ENCODE data around the gene MACROD2.

MACROD2 gene

GRCh38 chr20:14064333-14064732 is 69.0 kb downstream of the MACROD2 start:
- no peak for DNase-seq

DNA sequence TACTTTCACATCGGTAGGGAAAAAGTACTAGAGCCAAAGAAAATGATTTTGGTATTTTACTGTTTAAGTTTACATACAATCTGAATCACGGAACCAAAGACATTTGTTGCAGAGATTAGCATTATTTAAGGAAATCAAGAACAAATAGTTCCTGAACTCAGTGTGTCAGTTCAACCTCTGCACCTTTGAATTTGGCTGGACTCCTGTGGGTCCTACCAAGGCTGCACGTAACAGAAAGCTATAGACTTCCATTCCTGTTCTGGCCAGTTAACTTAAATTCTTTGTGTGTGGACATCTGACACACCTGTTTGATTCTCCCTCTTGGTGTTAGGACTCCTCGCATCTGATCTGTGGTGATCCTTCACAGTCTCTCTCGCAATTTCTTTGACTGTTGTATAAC is 69.6 kb downstream of the MACROD2 start:
- no peak for DNase-seq

DNA sequence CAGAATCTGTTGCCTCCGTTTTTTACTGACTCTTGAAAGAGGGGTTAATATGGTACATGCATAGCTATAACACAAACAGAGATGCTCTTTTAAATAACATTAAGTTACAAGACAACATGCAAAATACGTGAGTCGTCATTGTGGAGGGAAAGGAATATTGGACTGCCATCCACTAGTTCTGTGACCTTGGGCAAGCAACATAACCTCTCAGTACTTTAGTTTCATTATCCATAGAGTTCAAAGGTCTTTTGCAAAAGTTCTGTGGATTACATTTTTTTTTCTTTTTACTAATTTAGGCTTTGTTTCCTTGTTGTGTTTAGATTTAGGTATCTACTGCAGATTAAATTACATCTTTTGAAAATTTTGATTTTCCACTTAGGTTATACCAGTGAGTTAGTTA is 70.5 kb downstream of the MACROD2 start:
- DNase-seq = no peak

GRCh38 chr20:14067603-14068002 is 72.3 kb downstream of the MACROD2 start:
- no peak for DNase-seq

DNA sequence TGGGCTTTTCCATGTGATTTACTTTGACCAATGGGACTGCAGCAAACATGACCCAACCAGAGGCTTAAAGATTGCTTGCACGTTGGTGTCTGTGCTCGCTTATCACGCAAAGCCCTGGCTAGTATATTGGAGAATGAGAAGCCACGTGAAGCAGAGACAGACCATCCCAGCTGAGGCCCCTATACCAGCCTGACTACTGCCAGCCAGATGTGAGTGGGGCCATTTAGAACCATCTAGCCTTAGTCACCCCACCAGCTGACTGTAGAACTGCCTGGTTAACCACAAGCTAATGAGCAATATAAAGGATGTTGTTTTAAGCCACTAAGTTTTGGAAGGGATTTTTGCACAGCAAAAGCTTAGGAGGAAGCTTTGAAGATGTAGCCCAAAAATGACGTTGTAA is 74.5 kb downstream of the MACROD2 start:
- DNase-seq = no peak

DNA sequence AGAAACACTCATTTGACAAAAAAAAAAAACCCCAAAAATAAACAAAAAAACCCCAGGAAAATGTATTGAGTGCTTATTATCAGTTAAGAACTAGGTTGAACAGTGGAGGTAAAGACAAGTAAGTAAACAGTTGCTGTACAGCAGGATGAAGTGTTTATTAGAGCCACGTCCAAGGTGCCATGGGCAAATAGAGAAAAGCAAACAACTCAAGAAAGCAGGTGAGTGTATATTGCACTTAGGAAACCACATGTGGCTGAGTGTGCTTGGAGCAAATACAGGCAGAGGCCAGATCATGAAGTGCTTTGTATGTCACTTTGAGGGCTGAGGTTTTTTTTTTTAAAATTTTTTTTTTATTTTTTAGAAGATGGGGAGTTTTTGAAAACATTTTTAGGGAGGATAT is 98.3 kb downstream of the MACROD2 start:
- DNase-seq = no peak

DNA sequence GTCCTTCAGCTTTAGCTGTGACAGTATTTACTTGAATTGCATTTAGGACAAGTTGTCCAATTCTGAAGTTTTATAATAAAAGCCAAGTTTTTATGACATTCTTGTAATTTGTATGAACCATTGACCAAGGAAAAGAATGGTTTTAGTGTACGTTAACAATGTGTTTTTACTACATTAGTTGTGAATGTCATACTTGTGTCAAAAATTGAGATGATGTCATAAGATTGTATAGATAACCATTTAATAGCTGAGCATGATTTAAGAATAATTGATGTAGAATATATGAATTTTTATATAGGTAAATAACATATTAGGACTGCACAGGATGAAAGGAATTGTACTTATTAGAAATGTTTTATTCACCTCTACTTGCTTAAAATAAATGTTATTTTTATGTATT is 102.9 kb downstream of the MACROD2 start:
- DNase-seq = no peak

DNA sequence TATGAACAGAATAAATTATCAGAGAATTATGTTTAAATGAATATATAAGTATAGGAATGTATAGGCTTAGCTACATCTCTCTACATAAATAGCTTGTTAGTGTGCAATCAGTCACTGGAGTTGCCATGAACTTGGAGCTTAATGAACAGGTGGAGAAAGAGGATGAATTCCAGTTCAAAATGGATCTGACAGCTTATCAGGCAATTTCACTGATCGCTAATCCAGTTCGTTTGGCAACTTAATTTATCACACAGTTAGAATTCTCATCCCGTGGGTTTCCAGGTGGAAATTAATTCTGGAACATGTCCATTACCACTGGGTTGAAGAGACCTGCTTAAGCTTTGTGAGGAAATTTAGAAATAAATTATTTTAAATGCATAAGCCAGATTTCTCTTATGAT is 118.1 kb downstream of the MACROD2 start:
- DNase-seq = no peak

DNA sequence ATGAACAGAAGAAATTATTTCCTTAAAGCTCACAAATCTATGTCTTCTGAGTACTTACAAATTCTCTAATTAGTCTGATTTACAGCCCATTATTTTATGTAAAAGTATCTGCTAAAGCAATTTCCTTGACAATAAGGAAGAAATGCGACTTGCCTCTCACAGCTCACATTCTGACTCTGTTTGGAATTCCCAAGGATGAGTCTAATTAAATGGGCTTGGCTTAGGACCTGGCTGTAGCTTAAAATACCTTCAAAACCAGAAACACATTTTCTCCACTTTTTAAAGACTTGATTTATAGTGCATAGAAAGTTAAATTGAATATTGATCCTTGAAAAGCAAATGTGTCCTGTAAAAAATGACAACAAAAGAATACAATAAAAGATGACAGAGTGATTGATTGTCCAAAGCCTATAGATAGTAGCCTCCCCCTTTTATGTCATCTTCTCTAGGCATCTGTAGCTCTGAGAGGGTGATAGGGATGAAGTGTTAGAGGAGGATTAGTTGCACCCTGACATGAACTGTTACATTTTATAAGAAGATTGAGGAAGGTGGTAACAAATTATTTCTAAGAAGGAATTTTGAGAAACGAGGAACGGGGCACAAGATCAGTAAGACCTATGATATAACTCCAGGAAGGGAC is 118.9 kb downstream of the MACROD2 start:
- no peak for DNase-seq

DNA sequence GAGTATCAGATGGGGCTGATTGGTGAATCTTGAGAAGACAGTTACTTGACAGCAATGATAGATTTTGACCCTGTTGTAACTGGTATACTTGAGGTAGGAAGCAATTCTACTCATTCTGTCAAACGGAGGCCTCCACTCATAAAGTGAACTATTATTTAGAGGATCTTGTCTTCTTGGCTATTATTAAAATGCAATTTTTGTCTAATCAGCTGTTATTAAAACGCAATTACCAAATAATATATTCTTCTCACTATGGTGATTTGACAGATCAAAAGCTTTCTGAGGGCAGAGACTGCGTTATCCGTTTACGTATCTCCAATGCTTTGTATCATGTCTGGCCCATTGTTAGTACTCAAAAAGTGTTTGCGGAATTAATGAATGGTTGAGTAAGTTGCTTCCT is 120.7 kb downstream of the MACROD2 start:
- no peak for DNase-seq

DNA sequence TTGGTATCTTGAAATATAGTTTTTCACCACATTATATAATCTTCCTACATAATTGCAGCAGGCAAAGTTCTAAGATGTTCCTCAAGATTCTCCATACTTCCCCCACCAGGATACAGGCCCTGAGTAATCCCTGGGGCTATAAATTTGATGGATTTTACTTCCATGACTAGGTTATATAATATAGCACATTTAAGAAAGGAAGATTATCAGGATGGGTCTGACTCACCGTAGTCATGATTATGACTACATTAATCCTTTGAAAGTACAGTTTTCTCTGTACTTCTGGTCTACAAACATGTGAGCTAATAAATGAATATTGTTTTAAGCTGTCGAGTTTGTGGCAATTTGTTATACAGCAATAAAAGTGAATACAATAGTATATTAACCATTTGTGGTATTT is 122.5 kb downstream of the MACROD2 start:
- DNase-seq = no peak

DNA sequence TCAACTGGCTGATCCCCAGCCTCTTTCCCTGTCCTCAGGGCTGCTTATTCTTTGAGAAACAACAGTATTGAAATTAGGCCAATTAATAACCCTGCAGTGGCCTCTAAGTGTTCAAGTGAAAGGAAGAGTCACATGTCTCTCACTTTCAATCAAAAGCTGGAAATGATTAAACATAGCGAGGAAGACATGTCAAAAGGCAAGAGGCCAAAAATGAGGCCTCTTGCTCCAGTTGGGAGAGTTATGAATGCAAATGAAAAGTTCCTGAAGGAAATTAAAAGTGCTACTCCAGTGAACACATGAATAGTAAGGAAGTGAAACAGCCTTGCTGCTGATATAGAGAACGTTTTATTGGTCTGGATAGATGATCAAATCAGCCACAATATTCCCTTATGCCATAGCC is 131.5 kb downstream of the MACROD2 start:
- DNase-seq = no peak

DNA sequence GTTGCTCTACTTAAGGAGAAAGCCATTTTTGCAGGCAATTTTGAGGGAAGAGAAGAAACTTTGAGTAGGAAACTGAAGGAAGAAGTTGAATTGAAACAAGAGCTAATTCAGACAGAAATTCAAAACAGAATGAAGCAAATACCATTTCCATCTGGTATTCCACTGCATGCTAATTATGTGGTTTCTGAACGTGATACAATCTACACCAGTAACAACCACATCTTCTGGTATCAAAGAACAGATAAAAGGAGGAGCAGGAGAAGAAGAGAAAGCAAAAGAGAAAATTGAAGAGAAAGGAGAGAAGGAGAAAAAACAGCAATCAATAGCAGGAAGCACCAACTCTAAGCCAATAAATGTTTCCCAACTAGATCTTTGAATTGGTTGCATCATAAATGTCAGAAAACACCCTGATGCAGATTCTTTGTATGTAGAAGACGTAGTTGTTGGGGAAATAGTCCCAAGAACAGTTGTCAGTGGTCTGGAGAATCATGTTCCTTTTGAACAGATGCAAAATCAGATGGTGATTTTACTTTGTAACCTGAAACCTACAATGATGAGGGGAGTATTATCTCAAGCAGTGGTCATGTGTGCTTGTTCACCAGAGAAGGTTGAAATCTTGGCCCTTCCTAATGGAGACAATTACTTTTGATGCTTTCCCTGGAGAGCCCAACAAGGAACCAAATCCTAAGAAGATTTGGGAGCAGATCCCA is 132.4 kb downstream of the MACROD2 start:
- DNase-seq = no peak

- DNase-seq = no peak
Observed at GRCh38 chr20:14134004-14134403, 138.7 kb downstream of the MACROD2 start.

DNA sequence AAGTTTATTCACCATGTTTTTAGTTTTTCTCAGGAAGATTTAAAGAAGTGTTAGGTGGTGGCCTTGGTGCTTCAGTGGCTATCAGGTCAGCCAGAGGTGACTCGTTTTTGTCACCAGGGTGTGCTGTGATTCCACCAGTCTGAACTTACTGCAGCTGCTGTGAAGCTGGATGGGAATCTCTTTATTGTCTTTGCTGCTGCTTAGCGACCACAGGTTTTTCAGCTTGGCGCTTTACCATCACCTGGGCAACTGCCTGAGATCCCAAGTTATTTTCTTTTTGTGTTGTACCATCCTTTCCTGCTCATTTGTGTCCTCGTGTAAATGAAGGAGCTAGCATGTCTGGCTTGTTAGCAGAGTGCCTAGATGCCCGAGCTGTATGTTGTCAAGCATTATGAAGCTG is 146.9 kb downstream of the MACROD2 start:
- DNase-seq = no peak

DNA sequence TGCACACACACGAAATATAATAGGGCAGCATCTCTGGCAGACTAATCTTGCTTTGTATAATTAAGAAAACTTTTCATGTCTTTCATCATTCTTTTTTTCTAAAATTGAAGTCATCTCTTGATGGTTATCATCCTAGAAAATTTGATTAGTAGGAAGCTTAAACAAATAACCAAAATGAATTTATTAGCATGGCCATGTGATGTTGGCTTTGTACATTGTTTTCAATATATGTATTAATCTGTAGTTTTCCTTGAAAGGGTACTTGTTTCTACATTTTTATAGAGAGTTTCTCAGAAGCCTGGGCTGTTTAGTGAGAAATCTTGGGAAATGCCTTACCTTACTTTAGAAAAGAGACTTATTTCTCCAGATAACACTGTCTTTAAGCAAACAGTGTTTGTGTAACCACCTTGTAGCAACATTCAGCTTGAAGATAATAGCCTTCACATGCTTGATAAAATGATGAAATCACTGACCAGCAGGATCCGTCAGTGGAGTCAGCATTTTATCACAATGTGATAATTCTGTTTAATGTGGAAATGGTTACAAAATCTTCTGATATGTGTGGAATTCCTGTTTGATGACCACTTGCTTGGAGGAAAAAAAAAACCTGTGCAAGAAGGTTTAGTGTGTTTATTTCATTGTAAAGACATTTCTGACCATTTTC is 147.8 kb downstream of the MACROD2 start:
- no peak for DNase-seq

GRCh38 chr20:14148042-14148441 is 152.7 kb downstream of the MACROD2 start:
- DNase-seq = no peak

DNA sequence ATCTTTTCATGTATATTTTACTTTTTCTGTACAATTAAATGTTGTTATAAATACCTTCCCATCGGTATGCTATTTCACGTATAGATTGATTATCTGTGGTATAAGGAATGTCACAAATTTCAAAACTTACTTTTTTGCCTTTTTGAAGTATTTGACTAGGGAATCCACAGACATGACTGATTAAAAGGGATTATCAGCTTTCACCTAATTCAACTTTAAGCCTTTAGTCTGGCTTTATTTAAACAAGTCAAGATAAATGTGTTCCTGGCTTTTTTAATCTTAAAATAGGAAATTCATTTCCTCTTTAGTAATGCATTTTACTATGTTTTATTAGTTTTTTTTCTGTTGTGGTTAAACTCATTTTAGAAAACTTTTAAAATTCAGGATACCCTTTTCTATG is 160.0 kb downstream of the MACROD2 start:
- no peak for DNase-seq

GRCh38 chr20:14178528-14178927 is 183.2 kb downstream of the MACROD2 start:
- no peak for DNase-seq

- DNase-seq = no peak
Observed at GRCh38 chr20:14178952-14179351, 183.6 kb downstream of the MACROD2 start.

- no peak for DNase-seq
Observed at GRCh38 chr20:14189794-14190402, 194.6 kb downstream of the MACROD2 start.

- no peak for DNase-seq
Observed at GRCh38 chr20:14191559-14191958, 196.2 kb downstream of the MACROD2 start.

DNA sequence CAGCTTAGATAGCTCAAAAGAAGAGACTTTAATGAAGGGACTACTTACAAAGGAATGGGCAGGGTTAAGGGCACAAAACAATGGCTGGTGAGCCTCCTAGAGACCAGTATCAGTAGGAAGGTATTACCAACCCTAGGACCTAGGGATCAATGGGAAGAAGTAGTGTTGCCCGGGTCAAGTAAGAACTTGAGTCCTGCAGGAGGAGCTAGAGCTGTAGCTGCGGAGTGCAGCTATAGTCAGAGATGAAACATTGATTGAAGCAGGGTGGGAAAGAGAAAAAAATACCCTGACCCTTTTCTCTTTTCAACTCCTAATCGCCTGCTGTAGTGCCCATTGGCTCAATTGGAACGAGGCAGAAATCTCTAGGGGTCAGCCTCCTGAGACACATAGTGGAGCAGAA is 198.1 kb downstream of the MACROD2 start:
- no peak for DNase-seq

DNA sequence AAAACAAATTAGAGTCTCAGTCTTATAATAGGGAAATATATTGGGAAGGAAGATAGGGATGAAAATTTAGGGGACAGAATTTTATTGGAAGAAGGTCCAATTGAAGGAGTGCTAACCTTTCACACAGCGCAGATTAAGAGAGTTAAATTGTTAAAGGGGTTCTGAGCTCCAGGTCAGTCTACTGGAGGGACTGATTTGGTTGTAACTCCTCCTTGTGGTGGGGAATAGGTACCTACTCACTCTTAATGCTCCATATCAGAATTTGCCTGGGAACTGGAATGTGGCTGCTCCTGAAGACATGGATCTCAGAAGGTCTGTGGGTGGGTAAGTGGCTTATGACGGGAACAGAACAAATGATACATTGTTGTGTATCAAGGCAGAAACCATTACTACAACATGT is 198.6 kb downstream of the MACROD2 start:
- no peak for DNase-seq
